Kidney capillary endothelial cell (primary cell): ENCODE measurements around the gene TRPM5.

Source experiments
- DNase-seq: peaks from one replicate; pipeline ENCODE4 v3.0.0-alpha.2; 2018; ENCODE audit warnings: low spot score

Gene TRPM5

GRCh38 chr11:2452321-2453012 lies 8.2 kb upstream of the TRPM5 start:
- no peak for DNase-seq

GRCh38 chr11:2451916-2452315 lies 7.6 kb upstream of the TRPM5 start:
- DNase-seq: no peak

- no peak for DNase-seq
Measured at GRCh38 chr11:2451336-2451735, 7.0 kb upstream of the TRPM5 start.

GRCh38 chr11:2450321-2451041 lies 6.2 kb upstream of the TRPM5 start:
- no peak for DNase-seq

GRCh38 chr11:2449548-2450320 lies 5.4 kb upstream of the TRPM5 start:
- DNase-seq: no peak

GRCh38 chr11:2448661-2449547 lies 4.6 kb upstream of the TRPM5 start:
- no peak for DNase-seq

DNA sequence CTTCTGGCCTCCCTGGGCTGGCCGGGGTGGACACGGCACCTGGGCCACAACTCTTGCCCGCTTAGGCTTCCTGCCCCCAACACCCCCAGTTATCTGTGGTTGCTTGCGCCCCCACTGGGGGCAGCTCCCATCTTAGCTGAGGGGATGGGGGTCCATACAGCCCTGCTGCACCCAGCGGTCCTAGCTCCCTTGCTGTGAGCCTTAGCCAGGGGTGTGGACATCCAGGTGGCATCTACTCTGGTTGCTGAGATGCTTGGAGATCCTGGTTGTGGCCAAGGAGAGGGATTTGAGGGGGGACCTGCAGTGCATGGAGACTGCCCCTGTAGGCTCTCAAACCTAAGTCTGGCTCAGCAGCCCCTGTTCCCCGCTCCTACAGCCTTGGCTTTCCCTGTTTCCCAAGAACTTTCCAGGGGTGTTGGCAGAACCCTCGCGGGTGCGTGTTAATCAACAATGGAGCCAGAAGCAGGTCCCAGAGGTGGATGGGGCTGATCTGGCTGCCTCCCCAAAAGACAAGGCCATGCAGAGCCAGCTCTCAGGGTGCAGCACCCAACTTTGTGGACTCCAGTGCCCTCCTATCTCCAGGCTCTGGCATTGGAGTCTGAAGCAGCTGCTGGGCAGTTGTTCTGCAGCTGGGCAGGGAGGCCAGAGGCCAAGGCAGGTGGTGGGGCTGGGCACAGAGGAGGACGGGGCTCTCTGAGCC lies 3.8 kb upstream of the TRPM5 start:
- DNase-seq: no peak

DNA sequence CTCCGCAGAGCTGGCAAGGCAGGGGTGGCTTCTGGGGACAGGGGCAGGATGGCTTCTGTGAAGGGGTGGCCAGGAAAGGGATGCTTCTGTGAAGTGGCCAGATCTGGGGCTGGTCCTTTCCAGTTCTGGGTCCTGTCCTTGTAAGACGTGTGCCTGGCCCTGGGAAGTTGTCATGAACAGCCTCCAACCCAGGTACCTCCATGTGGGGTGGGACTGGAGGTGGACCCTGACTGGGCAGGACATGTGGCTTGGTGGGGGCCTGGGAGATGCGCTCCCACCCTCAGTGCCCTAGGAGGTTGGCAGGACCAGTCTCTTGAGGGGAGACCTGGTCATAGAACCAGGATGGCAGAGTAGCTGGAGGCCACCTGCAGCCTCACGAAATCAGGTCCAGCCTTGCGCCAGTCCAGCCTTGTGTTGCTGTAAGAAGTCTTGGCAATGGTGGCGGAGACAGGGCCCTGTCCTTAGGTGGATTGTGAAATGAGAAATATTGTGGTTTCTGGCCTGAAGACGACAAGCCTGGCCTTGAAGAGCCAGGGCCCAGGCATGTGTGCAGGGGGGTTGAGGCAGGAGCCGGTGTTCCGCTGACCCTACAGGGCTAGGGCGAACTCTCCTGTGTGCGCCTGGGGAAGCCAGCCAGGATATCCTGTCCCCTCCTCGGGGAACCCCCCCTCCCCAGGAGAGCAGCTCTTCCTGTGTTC lies 3.1 kb upstream of the TRPM5 start:
- no peak for DNase-seq

DNA sequence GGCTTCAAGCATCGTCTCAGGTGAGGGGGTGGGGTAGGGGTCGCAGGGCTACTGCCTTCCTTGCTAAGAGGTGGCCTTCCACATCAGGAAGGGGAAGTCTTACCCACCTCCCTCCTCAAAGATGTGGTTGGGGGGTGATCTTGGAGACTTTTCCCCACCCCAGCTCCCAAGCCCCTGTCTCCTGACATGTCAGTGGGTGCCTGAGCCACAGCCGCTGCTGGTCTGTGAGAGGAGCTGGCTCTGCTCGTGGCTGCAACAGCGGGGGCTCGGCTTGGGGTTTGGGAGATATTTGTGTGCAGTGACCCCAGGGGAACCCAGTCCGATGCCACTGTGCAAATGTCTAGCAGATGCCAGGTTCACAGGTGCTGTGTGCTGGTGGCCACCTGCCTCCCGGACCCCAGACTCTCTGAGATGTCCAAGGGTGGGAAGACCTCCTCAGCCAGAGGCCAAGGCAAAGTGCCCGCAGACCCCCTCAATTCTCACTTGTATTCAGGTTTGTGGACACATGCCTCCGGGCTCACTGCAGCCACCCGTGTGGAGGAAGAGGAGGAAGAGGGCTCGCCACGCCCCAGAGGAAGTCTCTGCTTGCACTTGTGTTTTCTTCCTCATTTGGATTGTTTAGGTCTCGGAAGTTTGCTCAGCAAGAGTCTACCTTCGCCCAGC lies 2.4 kb upstream of the TRPM5 start:
- DNase-seq: no peak

- no peak for DNase-seq
Measured at GRCh38 chr11:2445746-2446551, 1.6 kb upstream of the TRPM5 start.

DNA sequence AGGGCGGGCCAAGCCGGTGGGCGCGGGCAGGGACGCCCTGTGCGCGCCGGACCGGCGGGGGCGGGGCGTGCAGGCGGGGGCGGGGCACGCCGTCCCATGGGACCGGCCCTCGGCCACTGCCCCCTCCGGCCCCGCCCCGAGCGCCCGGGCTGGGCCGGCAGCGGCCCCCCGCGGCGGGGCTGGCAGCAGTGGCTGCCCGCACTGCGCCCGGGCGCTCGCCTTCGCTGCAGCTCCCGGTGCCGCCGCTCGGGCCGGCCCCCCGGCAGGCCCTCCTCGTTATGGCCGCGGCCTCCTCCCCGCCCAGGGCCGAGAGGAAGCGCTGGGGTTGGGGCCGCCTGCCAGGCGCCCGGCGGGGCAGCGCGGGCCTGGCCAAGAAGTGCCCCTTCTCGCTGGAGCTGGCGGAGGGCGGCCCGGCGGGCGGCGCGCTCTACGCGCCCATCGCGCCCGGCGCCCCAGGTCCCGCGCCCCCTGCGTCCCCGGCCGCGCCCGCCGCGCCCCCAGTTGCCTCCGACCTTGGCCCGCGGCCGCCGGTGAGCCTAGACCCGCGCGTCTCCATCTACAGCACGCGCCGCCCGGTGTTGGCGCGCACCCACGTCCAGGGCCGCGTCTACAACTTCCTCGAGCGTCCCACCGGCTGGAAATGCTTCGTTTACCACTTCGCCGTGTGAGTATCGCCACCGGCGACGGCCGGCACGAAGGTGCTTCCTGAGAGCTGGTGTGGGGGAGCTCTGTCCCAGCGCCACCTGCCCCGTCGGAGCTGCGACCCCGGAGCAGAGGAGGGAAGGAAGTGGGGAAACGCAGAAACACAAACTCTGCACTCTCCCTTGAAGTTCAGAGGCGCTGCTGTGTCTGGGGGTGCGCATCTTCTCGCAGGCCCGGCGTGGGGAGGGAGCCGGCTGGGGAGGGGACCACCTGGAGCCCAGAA lies 769 bp upstream of the TRPM5 start, which contains the start of gene KCNQ1:
Gene KCNQ1 (plus strand): TSS at position 188 of the 925 bp plus-strand sequence. CDS start 91 bp downstream, at position 279.
- DNase-seq: peak; percentile 15

GRCh38 chr11:2443406-2443805 lies 908 bp downstream of the TRPM5 start:
- no peak for DNase-seq

DNA sequence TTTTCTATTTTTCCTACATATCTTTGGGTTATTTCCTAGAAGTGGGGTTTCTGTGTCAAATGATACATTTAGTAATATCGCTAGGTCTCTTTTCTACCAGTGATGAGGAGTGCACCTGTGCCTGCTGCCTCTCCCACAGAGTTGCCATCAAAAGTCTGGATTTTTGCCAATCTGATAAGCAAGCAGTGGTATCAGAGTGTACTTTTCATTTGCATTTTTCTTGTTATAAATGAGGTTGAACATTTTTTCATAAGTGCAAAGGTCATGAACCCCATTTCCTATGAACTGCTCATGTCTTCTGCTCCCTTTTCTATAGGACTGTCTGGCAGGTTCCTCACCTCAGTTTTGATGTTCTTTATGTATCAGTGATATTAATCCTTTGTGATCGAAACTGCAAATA lies 1.7 kb downstream of the TRPM5 start:
- no peak for DNase-seq

GRCh38 chr11:2441171-2441570 lies 3.1 kb downstream of the TRPM5 start:
- no peak for DNase-seq

- no peak for DNase-seq
Measured at GRCh38 chr11:2440646-2441045, 3.7 kb downstream of the TRPM5 start.

- no peak for DNase-seq
Measured at GRCh38 chr11:2439820-2440219, 4.5 kb downstream of the TRPM5 start.

- no peak for DNase-seq
Measured at GRCh38 chr11:2437516-2437915, 6.8 kb downstream of the TRPM5 start.

DNA sequence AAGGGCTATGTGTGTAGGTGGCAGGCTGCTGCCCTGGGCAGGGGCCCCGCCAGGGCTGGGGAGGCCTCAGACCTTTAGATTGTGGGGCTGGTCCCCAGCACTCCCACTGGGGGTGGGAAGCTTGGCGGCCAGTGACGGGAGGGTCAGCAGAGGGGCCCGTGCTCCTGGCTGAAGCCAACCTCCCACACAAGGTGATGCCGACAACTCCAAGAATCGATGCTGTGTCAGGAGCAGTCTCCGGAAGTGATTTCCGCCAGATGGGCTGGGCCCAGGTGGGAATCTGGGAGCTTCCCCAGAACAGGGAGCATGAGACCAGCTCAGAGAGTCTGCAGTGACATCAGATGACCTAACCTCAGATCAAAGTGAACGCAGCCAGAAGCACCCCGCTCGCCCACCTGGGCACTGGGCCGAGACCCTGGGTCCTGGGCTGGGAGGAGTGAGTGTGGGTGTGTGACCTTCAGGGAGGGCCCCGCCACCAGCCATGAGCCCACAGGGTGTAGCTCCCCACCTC lies 7.7 kb downstream of the TRPM5 start:
- no peak for DNase-seq
